ENCODE results near the gene FCHSD2. TPM values are rescaled to one million over a fixed set of nuclear protein-coding genes. Genes with fewer than 3 reads are reported as not detected.

Gene FCHSD2
- total RNA-seq, 1 donor from 2014 or later = 69.5 TPM

- no peak for TF ChIP-seq CTCF (IDR thresholded peaks at IDR 0.05)
- peaks cover 10% of the 10 kb centered on the region for H3K36me3 Mint-ChIP-seq (ENCODE audit: low read depth)
- no peak overlapping the region for H3K4me3 Mint-ChIP-seq (ENCODE audit: unreplicated experiment)
- H3K27ac Mint-ChIP-seq (ENCODE audit: unreplicated experiment) = no peak overlapping the region
- DNase-seq (ENCODE audit: low spot score) = no peak
- H3K27me3 Mint-ChIP-seq (ENCODE audit: low read depth) = no peaks in the 10 kb centered on the region
- H3K9me3 Mint-ChIP-seq (ENCODE audit: low read depth) = no peaks in the 10 kb centered on the region
- H3K4me1 Mint-ChIP-seq (ENCODE audit: low read depth) = peaks cover 14% of the 10 kb centered on the region
Measured at GRCh38 chr11:73003088-73003487, 139.0 kb downstream of the FCHSD2 start.

GRCh38 chr11:73002214-73002613, 139.9 kb downstream of the FCHSD2 start:
- no peak for DNase-seq (ENCODE audit: low spot score)
- no peak overlapping the region for H3K4me3 Mint-ChIP-seq (ENCODE audit: unreplicated experiment)
- H3K4me1 Mint-ChIP-seq (ENCODE audit: low read depth) = peaks cover 14% of the 10 kb centered on the region
- no peak for TF ChIP-seq CTCF (IDR thresholded peaks at IDR 0.05)
- no peaks in the 10 kb centered on the region for H3K9me3 Mint-ChIP-seq (ENCODE audit: low read depth)
- H3K27ac Mint-ChIP-seq (ENCODE audit: unreplicated experiment) = no peak overlapping the region
- peaks cover 10% of the 10 kb centered on the region for H3K36me3 Mint-ChIP-seq (ENCODE audit: low read depth)
- H3K27me3 Mint-ChIP-seq (ENCODE audit: low read depth) = no peaks in the 10 kb centered on the region

- Mint-ChIP-seq H3K4me1 (ENCODE audit: low read depth) (peaks cover 14% of the 10 kb centered on the region), H3K4me3 (ENCODE audit: unreplicated experiment) (no peak overlapping the region), H3K9me3 (ENCODE audit: low read depth) (no peaks in the 10 kb centered on the region), H3K36me3 (ENCODE audit: low read depth) (peaks cover 9% of the 10 kb centered on the region), H3K27ac (ENCODE audit: unreplicated experiment) (no peak overlapping the region), H3K27me3 (ENCODE audit: low read depth) (no peaks in the 10 kb centered on the region)
- no peak for TF ChIP-seq CTCF (IDR thresholded peaks at IDR 0.05)
- DNase-seq (ENCODE audit: low spot score) = no peak
Measured at GRCh38 chr11:73001615-73002014, 140.5 kb downstream of the FCHSD2 start.

- Mint-ChIP-seq H3K27ac (ENCODE audit: unreplicated experiment) (no peak overlapping the region), H3K36me3 (ENCODE audit: low read depth) (no peaks in the 10 kb centered on the region), H3K4me3 (ENCODE audit: unreplicated experiment) (no peak overlapping the region), H3K4me1 (ENCODE audit: low read depth) (peaks cover 14% of the 10 kb centered on the region), H3K27me3 (ENCODE audit: low read depth) (no peaks in the 10 kb centered on the region), H3K9me3 (ENCODE audit: low read depth) (no peaks in the 10 kb centered on the region)
- TF ChIP-seq CTCF (IDR thresholded peaks at IDR 0.05) = no peak
- DNase-seq (ENCODE audit: low spot score) = no peak
Measured at GRCh38 chr11:72998676-72999075, 143.4 kb downstream of the FCHSD2 start.

GRCh38 chr11:72996959-72997358, 145.2 kb downstream of the FCHSD2 start:
- H3K27ac Mint-ChIP-seq (ENCODE audit: unreplicated experiment) = no peak overlapping the region
- no peak for TF ChIP-seq CTCF (IDR thresholded peaks at IDR 0.05)
- H3K9me3 Mint-ChIP-seq (ENCODE audit: low read depth) = no peaks in the 10 kb centered on the region
- no peak for DNase-seq (ENCODE audit: low spot score)
- H3K36me3 Mint-ChIP-seq (ENCODE audit: low read depth) = no peaks in the 10 kb centered on the region
- H3K27me3 Mint-ChIP-seq (ENCODE audit: low read depth) = no peaks in the 10 kb centered on the region
- no peak overlapping the region for H3K4me3 Mint-ChIP-seq (ENCODE audit: unreplicated experiment)
- peaks cover 12% of the 10 kb centered on the region for H3K4me1 Mint-ChIP-seq (ENCODE audit: low read depth)
